Stomach (tissue), 9 donors: Measurements from ENCODE around the gene LTA4H. TPM values are rescaled to one million over a fixed set of nuclear protein-coding genes. Genes with fewer than 3 reads are reported as not detected.
"Not testable (repeated sequence)": the region's sequence is repeated elsewhere in the genome, so short reads cannot be mapped to it uniquely, and the experiment has no call there.

Experiments
- DNase-seq, 2 donors: peaks; one replicate each; pipeline versions ENCODE4 v3.0.0 to v3.0.0-alpha.2; 2013 to 2019
- H3K27ac ChIP-seq, 5 donors: fragments of 200-600 bp in 4 of 5; sonication (generic) in 4 of 5; one replicate each; pipeline ENCODE4 v1.5.1; 2013 to 2019; ENCODE audit warnings: mild to moderate bottlenecking in 1 of 5, moderate library complexity in 1 of 5
- H3K27me3 ChIP-seq, 3 donors: fragments of 200-600 bp; sonication (generic); one replicate each; pipeline ENCODE4 v1.5.1; 2017 to 2019; ENCODE audit warnings: mixed run types in 1 of 3
- H3K36me3 ChIP-seq, 4 donors: fragments of 200-600 bp; sonication (generic); 1 replicate in 3 of 4; 2 replicates in 1 of 4; pipeline ENCODE4 v1.5.1; 2016 to 2019
- H3K4me1 ChIP-seq, 4 donors: fragments of 200-600 bp; sonication (generic); one replicate each; pipeline ENCODE4 v1.5.1; 2016 to 2019
- H3K4me3 ChIP-seq, 4 donors: fragments of 200-600 bp; sonication (generic) in 3 of 4; one replicate each; pipeline ENCODE4 v1.5.1; 2016 to 2019; ENCODE audit warnings: mild to moderate bottlenecking in 1 of 4
- H3K9me3 ChIP-seq, 4 donors: fragments of 200-600 bp; sonication (generic); one replicate each; pipeline ENCODE4 v1.5.1; 2016 to 2019
- CTCF ChIP-seq, 7 experiments: fragments of 450-650 bp in 4 of 7; fragments of 200-600 bp in 3 of 7; sonication (generic) in 3 of 7; IDR thresholded peaks; one replicate each; pipeline ENCODE4 v1.5.1; 2016 to 2019; ENCODE audit warnings: antibody characterized with exemption in 7 of 7, control low read depth in 2 of 7, mild to moderate bottlenecking in 1 of 7
- EP300 ChIP-seq: sonication (generic); formaldehyde crosslinking; IDR thresholded peaks from one replicate; pipeline ENCODE4 v1.6.1; 2017; ENCODE audit warnings: antibody characterized with exemption
- POLR2A ChIP-seq, 4 donors: fragments of 450-650 bp; IDR thresholded peaks; one replicate each; pipeline ENCODE4 v1.6.1; 2016; ENCODE audit warnings: antibody characterized with exemption in 4 of 4, control low read depth in 2 of 4, mild to moderate bottlenecking in 1 of 4, moderate library complexity in 1 of 4
- POLR2AphosphoS5 ChIP-seq, 3 donors: sonication (generic); formaldehyde crosslinking; IDR thresholded peaks; one replicate each; pipeline ENCODE4 v1.6.1; 2016; ENCODE audit warnings: antibody characterized with exemption in 3 of 3
- WGBS, 5 donors: extraction: QIAGEN DNeasy Blood & Tissue Kit in 3 of 5; methylation state at CpG; one replicate each; pipeline versions ENCODE4 v1.1.5 to v1.1.7; 2013 to 2018; 5-methylcytosine and 5-hydroxymethylcytosine counted together
- intact Hi-C: fragments of 100-400 bp; cut with DNase I; formaldehyde crosslinking; loops from one replicate; pipeline ENCODE4 v1.15.1; 2023; ENCODE audit warnings: low total_unique reads
- polyA plus RNA-seq, 3 donors: library from polyadenylated mRNA; stranded (reverse); fragments of 200-250 nt; gene quantifications; one replicate each; pipeline ENCODE4 v1.2.3, GENCODE V29; 2013
- total RNA-seq, 5 donors: library from RNA; depleted of rRNA; stranded (reverse); fragments of >200 nt; gene quantifications; one replicate each; pipeline versions ENCODE4 v1.1.0 to v1.2.3, GENCODE V29; 2014 to 2016
- donor health status: healthy with polysubstance abuse.
- donor health status: Bipolar disorder and iron deficiency.
- donor health status: healthy.

The LTA4H gene
- total and polyA plus RNA-seq, 8 donors, result 22.6 to 91.5 (median 57.1) TPM

- Histone ChIP-seq H3K27me3 (no peaks in the 10 kb centered on the region), H3K9me3 (no peaks in the 10 kb centered on the region), H3K4me1 (no peaks in the 10 kb centered on the region), H3K4me3 (no peak overlapping the region), H3K27ac (no peak overlapping the region), H3K36me3 (no peaks in the 10 kb centered on the region)
- intact Hi-C loops, result no loop called here
- DNase-seq, result no peak
- TF ChIP-seq EP300 (no peak), POLR2A (IDR thresholded peaks at IDR 0.05) (no peak), POLR2AphosphoS5 (IDR thresholded peaks at IDR 0.05) (no peak), CTCF (IDR thresholded peaks at IDR 0.05) (no peak)
- WGBS, 5 donors, result 24 to 41% (median 35%) methylated on average over 2 of the region's 2 CpGs
Observed at GRCh38 chr12:95974358-95974757, 61.0 kb downstream of the LTA4H start.

- Histone ChIP-seq H3K4me1 (no peaks in the 10 kb centered on the region), H3K27me3 (no peaks in the 10 kb centered on the region), H3K9me3 (no peaks in the 10 kb centered on the region), H3K27ac (no peak overlapping the region), H3K4me3 (no peak overlapping the region), H3K36me3 (no peaks in the 10 kb centered on the region)
- intact Hi-C loops, result no loop called here
- DNase-seq, result no peak
- TF ChIP-seq CTCF (IDR thresholded peaks at IDR 0.05) (no peak), EP300 (no peak), POLR2A (IDR thresholded peaks at IDR 0.05) (no peak)
- 73 to 84% (median 77%) methylated on average over 4 of the region's 4 CpGs for WGBS, 5 donors
Observed at GRCh38 chr12:95972832-95973456, 62.4 kb downstream of the LTA4H start.

GRCh38 chr12:95970905-95971304, 64.5 kb downstream of the LTA4H start:
- no peak for TF ChIP-seq POLR2AphosphoS5 (IDR thresholded peaks at IDR 0.05)
- no peak for TF ChIP-seq CTCF (IDR thresholded peaks at IDR 0.05)
- no peak for TF ChIP-seq EP300
- TF ChIP-seq POLR2A (IDR thresholded peaks at IDR 0.05), result no peak
- intact Hi-C loops, result no loop called here
- Histone ChIP-seq H3K4me1 (no peaks in the 10 kb centered on the region), H3K27me3 (no peaks in the 10 kb centered on the region), H3K4me3 (no peak overlapping the region), H3K27ac (no peak overlapping the region), H3K9me3 (no peaks in the 10 kb centered on the region), H3K36me3 (no peaks in the 10 kb centered on the region)
- WGBS, 5 donors, result 60 to 77% (median 71%) methylated on average over 7 of the region's 7 CpGs
- DNase-seq, result no peak

- DNase-seq, H3K27ac ChIP-seq, intact Hi-C loops, H3K27me3 ChIP-seq, H3K36me3 ChIP-seq, H3K4me1 ChIP-seq, H3K4me3 ChIP-seq, H3K9me3 ChIP-seq: not testable (repeated sequence)
- WGBS, 5 donors, result 95 to 98% (median 98%) methylated on average over 9 to 28 of the region's 28 CpGs
Observed at GRCh38 chr12:95969116-95969515, 66.3 kb downstream of the LTA4H start.

DNA sequence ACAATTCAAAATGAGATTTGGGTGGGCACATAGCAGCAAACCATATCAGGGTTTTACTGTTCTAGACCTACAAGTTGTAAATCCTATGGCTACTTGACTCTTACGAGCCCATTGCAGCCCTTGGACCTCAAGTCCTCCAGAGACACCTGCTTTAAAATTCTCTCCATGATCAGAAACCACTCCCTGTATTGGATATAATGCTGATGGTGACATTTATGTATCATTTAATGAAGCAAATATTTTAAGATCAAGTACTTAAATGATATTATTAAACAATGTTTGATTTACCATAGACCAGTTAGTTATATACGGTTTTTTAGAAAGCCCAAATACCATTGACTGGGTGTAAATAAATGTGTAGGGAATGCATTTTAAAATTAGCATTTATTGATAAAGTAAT, 68.1 kb downstream of the LTA4H start:
- DNase-seq, result no peak
- 94 to 99% (median 97%) methylated on average over 2 of the region's 2 CpGs for WGBS, 5 donors
- TF ChIP-seq POLR2AphosphoS5 (IDR thresholded peaks at IDR 0.05), result no peak
- no peak for TF ChIP-seq EP300
- TF ChIP-seq CTCF (IDR thresholded peaks at IDR 0.05), result no peak
- no peak for TF ChIP-seq POLR2A (IDR thresholded peaks at IDR 0.05)
- H3K27me3 ChIP-seq, result no peaks in the 10 kb centered on the region
- no peak overlapping the region for H3K4me3 ChIP-seq
- no peaks in the 10 kb centered on the region for H3K36me3 ChIP-seq
- intact Hi-C loops, result no loop called here
- no peaks in the 10 kb centered on the region for H3K4me1 ChIP-seq
- no peaks in the 10 kb centered on the region for H3K9me3 ChIP-seq
- no peak overlapping the region for H3K27ac ChIP-seq
